Measurements from ENCODE around the gene STX18.
"Not testable (repeated sequence)": the region's sequence is repeated elsewhere in the genome, so short reads cannot be mapped to it uniquely, and the experiment has no call there.

The STX18 gene

DNA sequence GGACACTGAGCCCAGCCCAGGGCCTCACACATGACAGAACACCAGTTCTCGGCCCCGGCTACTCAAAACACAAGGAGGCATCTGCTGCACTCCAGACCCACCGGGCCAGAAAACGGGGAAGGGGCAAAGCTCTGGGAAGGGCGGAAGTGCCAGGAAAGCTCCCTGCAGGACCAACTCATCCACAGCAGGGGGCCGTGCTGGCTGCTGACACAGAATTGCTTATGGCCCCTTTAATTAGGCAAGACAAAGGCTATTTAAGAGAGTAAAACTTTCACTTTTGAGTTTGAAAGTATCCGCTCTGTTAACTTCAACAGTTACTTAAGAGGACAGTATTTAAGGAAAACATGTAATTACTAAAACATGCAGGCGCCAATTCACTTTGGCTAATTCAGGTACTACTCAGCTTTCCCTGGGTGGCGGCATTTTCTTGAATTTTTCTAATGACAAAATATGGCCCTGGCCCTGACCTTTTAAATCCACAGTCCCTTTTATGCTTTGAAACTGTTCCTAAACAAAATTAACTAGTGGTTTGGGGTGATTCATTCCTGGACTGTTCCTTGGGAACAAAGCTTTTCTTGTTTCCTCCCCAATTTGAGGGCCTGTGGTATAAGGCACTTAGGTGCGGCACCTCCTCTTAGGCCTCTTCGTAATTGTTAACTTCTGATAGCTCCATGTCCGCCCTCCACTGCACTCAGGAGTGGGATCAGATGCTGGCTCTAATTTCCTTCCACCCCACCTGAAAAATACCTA, 114.6 kb downstream of the STX18 start:
- no peak for DNase-seq (ENCODE audit: low read depth, low spot score)
- H3K4me3 ChIP-seq (ENCODE audit: low read length), result no peak overlapping the region

DNA sequence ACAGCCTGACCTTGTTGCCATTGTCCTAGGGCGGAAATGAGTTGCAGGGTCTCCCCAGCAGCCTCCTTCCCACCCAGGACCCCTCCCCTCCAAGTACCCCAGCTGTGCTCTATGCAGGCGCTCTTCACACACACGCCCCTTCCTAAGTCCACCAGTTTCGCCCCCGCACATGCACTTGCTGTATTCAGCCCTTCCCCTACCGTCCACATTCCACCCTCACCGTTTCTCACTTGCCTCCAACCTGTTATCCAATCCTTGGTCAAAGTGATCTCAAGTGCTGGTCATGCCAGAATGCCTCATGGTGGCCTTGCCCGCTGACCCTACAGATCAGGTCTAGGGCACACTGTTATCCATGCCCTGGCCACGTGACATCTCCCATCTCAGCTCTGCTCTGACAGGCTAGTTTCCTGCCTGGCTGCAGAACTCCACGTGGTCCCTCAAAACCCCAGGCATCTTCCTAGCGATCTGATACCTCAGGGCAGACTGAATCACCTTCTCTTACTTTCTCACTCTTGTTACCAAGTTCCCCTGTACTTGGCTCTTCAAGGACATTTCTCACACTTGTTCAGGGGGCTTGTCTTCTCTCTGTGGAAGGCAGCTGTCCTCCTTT, 115.2 kb downstream of the STX18 start:
- H3K4me3 ChIP-seq (ENCODE audit: low read length), result no peak overlapping the region
- DNase-seq (ENCODE audit: low read depth, low spot score), result no peak

DNA sequence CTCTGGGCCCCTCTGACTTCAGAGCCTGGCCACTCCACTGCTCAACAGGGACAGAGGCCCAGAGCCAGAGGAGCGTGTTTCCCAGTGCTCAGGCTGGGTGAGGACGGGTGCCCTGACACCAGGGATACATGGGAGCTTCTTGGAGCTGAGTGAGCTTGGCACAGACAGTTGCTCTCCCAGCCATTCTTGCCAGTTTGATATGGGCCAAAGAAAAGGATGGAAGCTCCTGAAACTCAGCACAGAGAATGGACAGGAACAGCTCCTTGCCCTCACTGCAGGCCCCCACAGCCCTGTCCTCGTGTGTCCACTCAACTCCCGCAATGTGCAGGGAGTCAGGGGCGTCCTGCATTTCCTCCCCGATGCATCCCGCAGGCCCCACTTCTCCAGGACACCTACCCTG, 116.2 kb downstream of the STX18 start:
- no peak overlapping the region for H3K4me3 ChIP-seq (ENCODE audit: low read length)
- no peak for DNase-seq (ENCODE audit: low read depth, low spot score)

DNA sequence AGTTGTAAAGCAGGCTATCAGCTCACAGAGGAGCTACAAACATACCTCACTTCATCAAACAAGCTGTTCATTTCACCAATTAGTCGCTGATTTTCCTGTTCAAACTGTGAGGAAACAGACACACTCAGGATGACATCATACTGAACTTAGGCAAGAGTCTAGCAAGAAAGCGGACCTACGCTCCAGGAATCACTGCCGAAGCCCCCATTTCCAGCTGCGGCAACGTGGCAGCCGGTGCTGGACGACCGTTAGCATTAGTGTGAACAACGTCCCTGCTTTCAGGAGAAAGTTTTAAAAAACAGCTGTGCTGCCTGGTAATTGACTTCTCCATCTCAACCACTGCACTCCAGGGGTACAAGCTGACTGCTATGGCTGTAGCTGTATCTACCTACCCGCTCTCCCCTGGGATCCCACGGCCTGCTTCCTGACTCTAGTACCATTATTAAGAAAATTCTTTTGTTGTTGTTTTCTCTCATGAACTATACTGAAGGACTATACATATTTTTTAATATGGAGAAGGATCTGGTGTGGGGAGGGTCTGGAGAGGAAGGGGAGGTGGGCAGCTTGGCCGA, 116.6 kb downstream of the STX18 start:
- H3K4me3 ChIP-seq (ENCODE audit: low read length), result no peak overlapping the region
- DNase-seq (ENCODE audit: low read depth, low spot score), result no peak

DNA sequence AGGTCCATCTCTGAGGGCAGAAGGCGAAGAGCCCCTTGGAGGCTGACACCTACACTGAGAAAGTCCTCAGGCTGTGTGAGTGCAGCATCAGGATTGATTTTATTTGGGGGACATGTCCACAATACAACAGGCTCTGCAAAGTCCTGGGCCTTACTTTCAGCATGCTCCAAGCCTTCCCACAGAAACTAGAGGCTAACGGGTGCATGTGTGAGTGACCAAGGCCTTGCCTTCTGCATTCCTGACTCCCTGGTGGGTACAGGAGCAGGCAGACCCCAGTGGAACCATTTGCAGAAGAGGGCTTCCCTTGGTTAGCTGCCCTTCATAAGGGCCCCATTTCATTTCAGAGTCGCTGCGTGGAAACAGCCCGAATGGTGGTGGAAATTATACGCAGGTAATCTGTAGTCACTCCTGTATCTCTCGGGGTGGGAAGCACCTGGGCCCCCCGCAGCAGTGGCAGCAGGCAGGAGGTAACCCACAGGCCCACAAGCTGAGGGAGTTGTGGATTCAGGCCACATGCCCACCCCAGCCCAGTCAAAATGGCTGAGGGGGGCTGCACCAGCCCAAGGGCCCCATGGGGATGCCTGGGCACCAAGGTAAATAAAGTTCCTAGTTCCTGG, 117.2 kb downstream of the STX18 start:
- no peak for DNase-seq (ENCODE audit: low read depth, low spot score)
- H3K4me3 ChIP-seq (ENCODE audit: low read length), result no peak overlapping the region

DNA sequence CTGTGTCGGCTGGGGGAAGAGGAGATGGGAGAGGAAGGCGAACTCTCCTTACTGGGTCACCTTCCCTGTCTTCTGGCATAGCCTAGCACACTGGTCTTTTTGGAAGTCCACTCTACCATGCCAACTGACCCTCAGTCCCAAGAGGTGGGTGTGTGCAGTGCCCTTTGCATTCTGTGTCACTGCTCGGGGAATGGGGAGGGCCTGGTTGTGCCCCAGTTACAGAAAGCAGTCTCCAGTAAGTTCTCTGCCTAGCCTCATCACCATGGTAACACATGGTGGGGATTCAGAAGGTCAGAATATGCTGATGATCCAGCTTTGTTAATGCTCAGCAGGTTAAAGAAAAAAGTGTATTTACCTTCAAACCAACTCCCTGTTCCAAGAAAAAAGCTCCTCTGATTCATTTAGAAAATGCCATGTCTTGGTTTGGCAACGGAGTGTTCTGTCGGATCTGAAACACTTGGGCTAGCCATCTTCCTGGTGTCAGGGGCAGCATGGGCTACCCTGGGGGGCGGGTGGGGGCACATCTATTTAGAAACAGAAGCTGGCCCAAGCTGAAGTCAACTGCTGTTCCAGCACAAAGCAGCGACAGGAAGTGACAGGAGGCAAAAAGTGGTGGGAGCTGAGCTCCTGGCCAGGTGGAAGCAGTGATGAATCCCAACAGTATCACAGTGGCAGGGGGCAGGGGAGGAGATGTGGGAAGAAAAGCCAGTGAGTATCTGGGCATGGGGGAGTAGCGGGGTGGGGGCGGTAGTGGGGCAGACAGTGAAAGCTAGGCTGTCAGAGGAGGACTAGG, 117.9 kb downstream of the STX18 start:
- no peak for DNase-seq (ENCODE audit: low read depth, low spot score)
- H3K4me3 ChIP-seq (ENCODE audit: low read length), result no peak overlapping the region

DNA sequence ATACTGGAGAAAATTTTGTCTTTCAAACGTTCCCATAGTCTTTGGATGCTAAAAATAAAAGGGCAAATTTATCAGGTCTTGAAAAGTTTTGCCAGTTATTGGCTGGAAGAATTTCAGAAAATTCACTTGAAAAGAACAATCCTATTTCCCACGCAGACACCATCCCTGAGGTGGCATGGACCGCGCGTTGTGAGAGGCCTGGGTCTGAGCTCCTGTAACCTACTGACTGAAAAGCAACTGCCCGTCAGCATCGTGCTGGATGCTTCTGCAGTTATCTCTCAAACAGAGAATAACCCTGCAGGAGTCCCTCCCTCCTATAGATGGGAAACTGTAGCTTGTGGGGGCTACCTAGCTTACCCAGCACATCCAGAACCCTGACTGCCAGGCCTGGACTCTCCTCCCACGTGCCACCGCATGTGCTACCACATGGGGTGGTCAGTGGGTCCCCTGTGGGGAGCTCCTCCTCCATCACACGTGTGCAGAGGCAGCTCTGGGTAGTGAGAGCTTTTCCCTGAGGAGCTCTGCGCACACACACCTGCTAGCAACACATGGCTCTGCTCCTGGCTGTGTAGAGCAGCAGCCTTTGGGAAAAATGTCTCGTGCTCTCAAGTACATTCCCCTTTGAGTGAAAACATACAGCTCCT, 118.9 kb downstream of the STX18 start:
- no peak overlapping the region for H3K4me3 ChIP-seq (ENCODE audit: low read length)
- no peak for DNase-seq (ENCODE audit: low read depth, low spot score)

DNA sequence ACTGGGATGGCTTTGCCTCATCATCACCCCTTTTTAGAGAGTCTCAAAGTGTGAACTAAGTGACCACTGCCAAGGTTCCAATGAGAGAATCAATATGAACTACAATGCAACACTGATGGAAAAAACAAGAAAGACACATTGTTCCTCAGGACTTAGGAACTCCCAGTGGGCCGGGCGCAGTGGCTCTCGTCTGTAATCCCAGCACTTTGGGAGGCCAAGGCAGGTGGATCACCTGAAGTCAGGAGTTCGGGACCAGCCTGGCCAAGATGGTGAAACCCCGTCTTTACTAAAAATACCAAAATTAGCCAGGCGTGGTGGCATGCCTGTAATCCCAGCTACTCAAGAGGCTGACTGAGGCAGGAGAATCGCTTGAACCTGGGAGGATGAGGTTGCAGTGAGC, 119.7 kb downstream of the STX18 start:
- DNase-seq (ENCODE audit: low read depth, low spot score); H3K4me3 ChIP-seq (ENCODE audit: low read length): not testable (repeated sequence)

DNA sequence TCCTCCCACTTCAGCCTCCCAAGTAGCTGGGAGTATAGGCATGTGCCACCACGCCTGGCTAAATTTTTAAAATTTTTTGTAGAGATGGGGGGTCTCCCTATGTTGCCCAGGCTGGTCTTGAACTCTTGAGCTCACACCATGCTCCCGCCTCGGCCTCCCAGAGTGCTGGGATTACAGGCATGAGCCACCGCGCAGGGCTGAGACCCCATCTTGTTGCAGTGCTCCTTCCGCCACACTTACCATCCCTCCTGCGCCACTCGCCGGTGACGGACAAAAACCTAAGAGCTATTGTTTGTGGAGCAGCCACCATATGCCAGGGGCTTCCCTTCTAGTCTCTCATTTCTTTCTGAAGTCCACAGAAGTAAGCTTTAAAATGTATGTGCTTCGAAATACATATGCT, 120.5 kb downstream of the STX18 start:
- no peak for DNase-seq (ENCODE audit: low read depth, low spot score)
- no peak overlapping the region for H3K4me3 ChIP-seq (ENCODE audit: low read length)

DNA sequence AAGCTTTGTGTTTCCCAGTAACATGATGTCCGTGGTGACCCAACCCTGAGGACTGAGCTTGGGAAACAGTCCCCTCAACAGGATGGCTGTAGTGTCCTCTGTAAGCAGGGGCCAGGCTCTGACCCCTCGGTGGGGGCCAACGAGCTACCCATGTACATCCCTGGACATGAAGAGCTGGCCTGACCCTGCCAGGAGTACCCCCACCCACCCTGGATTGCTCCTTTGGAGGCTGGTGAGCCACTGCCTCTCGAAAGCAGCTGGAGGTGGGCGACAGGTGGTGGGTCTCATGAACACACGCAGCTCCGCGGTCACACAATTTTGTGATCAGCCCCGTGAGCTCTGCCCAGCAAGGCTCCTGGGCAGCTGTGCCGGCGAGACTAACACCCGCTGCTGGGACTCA, 121.4 kb downstream of the STX18 start:
- H3K4me3 ChIP-seq (ENCODE audit: low read length), result no peak overlapping the region
- no peak for DNase-seq (ENCODE audit: low read depth, low spot score)

DNA sequence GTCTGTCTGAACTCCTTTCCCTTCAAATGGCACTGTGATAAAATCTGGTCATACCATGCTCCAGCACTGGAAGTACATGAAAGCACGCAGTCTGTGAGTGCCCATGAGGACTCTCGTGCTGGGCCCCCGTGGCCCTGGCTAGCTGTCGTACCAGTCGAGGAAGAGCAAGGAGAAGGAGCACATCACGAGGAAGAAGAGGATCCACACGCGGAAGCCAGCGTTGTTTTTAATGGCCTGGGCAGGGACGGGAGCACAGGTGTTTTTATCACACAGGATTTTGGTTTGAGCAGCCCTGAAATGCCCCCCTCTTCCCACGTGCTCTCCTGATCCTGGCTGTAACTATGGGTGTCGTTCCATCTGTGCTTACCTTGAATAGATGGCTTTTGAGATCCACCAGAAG, 122.0 kb downstream of the STX18 start:
- H3K4me3 ChIP-seq (ENCODE audit: low read length), result no peak overlapping the region
- no peak for DNase-seq (ENCODE audit: low read depth, low spot score)

DNA sequence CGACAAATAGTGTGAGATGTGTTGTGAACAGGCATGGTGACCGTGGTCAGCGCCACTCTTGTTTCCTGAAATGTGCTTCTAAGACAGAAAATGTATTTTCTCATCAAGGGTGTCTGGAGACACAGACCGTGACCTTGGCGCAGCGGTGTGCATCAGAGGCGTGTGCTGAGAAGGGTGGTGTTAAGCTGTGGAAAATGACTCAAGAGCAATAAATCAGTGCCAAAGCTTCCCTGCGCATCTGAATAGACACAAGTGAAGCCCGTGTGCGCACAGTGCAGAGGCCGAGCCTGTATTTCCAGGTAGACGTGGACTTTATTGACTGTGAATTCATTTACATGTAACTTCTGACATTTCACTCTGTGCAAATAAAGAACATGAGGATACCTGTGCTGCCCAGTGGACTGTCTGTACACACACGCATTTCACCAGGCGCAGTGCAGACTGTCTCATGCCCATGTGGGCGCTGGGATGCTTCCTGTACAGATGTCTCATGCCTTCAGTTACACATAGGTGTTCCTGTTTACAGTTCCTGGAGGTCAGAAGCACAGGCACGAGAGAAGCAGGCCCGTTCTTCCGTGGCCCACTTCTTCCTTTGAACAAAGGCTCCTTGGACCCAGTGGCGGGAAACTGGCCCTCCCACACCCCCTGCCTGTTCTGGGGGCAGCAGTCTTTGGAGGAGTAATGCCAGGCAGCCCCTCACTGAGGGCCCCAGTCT, 123.0 kb downstream of the STX18 start:
- no peak overlapping the region for H3K4me3 ChIP-seq (ENCODE audit: low read length)
- DNase-seq (ENCODE audit: low read depth, low spot score), result peak; percentile 12

DNA sequence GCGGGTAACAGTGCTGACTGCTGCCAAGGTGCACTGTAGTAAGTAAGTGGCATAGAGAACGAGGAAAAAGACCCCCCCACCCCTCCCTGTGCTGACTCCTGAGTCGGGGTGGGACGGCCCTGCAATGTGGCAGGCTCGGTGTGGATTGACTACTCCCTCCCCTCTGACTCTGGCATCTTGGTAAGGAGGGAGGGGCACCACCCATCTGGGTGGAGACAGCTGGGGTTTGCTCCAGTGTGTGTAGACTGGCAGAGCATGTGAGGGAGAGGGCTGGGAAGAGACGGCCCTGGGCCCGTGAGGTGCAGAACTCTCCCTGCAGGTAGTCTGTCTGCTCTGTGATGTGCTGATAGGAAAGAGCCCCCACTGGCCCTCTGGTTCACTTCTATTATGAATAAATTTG, 124.0 kb downstream of the STX18 start:
- no peak overlapping the region for H3K4me3 ChIP-seq (ENCODE audit: low read length)
- peak; percentile 19 for DNase-seq (ENCODE audit: low read depth, low spot score)

DNA sequence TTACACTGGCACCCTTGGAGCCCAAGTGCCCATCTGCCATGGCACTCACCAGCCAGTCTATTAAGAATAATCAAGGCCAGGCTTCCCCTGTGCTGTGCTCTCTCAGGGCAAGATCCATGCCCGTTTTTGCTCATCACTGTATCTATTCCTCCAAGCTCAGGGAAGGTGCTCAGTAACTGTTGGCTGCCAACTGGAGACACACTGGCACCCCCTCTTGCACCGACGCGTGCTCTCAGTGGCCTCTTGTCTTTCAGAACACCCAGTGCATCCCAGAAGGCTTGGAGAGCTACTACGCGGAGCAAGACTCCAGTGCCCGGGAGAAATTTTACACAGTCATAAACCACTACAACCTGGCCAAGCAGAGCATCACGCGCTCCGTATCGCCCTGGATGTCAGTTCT, 124.9 kb downstream of the STX18 start:
- no peak for DNase-seq (ENCODE audit: low read depth, low spot score)
- H3K4me3 ChIP-seq (ENCODE audit: low read length), result no peak overlapping the region

DNA sequence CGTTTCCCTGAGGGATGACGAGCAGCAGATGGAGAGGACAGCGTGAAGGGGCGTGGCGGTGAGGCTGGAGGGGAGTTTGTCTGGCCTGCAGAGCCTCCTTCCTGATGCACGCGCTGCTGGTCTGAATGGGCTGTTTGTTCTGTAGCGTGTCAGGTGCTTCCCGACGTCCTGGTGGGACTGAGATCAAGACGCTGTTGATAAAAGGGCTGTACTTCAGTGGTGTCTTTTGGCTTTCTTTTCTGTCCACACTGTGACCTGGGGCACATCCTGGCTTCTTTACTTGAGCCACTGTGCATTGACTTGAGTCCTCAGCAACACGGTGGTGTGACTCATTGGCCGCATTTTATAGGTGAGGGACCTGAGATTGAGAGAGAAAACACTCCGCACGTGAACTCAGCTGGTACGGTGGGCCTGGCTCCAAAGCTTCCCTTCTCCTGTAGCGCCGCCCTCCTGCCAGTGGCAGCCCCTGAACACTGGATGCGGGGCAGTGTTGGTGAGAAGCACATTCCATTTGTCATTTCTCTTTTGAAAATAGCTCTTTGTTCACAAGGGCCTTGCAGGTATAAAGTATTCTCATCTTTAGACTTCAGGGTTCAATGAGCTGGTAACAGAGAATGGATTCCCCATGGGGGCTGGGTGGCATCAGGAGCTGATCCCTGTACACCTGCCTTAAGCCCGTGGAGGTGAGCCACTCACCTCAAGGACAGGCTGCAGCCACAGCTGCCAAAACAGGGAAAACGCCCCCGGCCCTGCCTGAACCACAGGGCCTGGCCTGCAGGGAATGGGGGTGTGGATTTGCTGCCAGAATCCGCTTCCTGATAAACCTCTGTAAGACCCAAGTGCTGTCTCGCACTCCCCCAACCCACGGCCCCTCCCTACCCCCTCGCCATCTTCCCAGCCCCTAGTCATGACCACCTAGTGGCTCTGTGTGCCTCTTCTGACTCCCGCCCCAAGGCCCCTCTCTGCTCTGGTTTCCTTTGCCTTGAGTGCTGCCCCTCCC, 125.7 kb downstream of the STX18 start:
- DNase-seq (ENCODE audit: low read depth, low spot score), result no peak
- no peak overlapping the region for H3K4me3 ChIP-seq (ENCODE audit: low read length)

DNA sequence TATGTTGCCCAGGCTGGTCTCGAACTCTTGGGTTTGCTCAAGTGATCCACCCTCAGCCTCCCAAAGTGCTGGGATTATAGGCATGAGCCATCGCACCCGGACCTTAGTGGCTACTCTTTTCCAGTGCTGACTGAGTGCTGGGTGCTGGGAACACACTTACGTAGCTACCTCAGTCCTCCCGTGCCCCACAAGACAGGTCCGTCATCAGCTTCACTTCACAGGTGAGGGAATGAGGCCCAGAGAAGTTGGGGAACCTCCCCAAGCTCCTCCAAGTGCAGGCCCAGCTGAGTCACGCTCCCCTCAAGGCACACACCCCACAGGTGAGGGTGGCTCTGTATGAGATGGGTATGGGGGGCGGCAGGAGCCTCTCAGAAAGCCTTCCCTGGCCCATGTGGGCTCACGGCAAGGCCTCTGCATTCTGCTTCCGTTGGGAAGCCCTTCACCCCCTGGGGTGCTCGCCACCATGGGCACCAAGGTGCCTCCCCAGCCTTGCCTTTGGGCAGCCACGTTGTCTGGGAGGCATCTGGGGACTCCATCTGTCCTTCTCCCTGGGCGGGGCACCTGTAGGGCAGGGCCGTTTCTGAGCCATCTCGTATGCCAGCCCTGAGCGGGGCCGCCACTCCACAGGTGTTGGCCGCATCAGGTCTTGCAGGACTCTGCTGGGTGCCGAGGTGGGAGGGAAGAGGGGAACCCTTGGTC, 126.6 kb downstream of the STX18 start:
- no peak for DNase-seq (ENCODE audit: low read depth, low spot score)
- no peak overlapping the region for H3K4me3 ChIP-seq (ENCODE audit: low read length)

DNA sequence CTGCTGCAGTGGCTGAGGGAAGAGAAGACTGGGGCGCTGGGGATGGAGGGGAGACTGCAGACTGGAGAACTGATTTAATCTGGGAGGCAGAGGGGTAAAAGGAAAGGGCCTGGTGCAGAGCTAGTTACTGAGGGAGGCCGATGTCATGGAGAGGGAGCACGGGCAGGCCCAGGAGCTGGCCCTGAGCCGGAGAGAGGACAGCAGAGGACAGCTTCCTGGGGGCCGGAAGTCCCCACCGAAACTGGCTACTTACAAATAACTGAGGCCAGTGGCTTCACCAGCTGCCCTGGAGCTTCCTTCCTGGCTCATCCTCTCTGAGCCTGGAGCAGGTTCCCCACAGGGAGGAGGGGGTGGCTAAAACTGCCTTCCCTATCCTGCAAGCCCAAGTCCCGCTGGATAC, 128.0 kb downstream of the STX18 start:
- H3K4me3 ChIP-seq (ENCODE audit: low read length), result no peak overlapping the region
- DNase-seq (ENCODE audit: low read depth, low spot score), result no peak
